OCI-LY7 (cell line): ENCODE results near the gene LCNL1.

Experiments
- EZH2phosphoT487 ChIP-seq: fragments of 200-600 bp; sonication (generic); IDR thresholded peaks from 2 replicates; pipeline ENCODE4 v1.6.1; 2018; ENCODE audit warnings: low read depth, borderline replicate concordance, mild to moderate bottlenecking, mixed run types, antibody characterized with exemption, low read length, moderate library complexity, mixed read lengths
- TF ChIP-seq, protein P1 (sequence below): fragments of 200-600 bp; sonication (generic); conservative IDR thresholded peaks from 2 replicates; pipeline ENCODE4 v1.5.1; 2014; ENCODE audit warnings: mild to moderate bottlenecking, antibody characterized with exemption, low read length, moderate library complexity, mixed read lengths

DNA sequence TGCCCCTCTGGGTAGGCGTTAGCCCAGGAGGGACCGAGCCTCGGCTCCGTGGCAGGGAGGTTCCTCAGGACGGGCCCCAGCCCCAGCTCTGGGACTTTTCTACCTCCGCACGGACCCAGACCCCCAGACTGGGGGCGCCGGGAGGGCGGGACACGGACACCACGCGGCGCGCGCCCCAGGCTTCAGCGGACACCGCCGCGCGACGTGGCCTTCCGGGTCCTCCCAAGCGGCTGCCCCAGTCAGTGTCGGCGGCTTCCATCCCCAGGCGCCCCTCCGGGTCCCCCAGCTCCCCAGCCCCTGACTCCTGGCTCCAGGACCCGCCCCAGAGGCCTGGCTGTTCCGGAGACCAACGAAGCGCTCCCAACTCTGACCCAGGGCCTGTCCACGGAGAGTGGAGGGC lies 3.1 kb downstream of the LCNL1 start:
- TF ChIP-seq, protein P1, sequence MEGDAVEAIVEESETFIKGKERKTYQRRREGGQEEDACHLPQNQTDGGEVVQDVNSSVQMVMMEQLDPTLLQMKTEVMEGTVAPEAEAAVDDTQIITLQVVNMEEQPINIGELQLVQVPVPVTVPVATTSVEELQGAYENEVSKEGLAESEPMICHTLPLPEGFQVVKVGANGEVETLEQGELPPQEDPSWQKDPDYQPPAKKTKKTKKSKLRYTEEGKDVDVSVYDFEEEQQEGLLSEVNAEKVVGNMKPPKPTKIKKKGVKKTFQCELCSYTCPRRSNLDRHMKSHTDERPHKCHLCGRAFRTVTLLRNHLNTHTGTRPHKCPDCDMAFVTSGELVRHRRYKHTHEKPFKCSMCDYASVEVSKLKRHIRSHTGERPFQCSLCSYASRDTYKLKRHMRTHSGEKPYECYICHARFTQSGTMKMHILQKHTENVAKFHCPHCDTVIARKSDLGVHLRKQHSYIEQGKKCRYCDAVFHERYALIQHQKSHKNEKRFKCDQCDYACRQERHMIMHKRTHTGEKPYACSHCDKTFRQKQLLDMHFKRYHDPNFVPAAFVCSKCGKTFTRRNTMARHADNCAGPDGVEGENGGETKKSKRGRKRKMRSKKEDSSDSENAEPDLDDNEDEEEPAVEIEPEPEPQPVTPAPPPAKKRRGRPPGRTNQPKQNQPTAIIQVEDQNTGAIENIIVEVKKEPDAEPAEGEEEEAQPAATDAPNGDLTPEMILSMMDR = no peak
- TF ChIP-seq EZH2phosphoT487 = no peak
